ENCODE measurements around the gene TTC19.
"Not testable (repeated sequence)": the region's sequence is repeated elsewhere in the genome, so short reads cannot be mapped to it uniquely, and the experiment has no call there.

The TTC19 gene

DNA sequence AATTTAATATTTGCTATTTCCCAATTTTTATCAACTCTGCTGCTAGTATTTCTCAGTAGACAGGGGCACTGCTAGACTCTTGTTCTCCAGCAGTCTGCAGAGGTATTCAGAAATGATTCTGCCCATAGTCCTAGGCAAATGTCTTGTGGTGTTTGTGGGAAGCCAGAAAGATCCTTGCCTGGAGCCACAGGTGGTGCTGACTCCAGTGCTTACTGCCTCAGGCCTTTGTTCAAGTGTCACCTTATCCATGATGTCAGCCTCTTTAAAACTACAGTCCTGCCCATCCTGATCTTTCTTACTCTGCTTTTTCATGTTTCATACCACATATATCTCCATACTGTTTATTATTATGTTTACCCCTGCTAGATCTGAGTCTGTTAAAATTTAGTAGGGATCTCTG, 26.6 kb upstream of the TTC19 start:
- DNase-seq = no peak

DNA sequence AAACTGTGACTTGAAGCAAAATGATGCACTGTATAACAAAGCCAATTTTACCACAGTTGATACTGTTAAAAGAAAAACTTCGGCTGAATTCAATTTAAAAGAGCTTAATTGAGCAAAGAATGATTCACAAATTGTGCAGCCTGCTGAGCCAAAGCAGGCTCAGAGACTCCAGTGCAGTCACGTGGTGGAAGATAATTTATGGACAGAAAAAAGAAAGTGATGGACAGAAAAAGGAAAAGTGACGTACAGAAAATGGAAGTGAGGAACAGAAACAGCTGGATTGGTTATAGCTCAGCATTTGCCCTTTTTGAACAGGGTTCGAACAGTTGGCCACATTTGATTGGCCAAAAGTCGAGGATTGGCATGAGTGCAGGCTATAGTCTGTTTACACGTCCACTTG, 25.8 kb upstream of the TTC19 start:
- DNase-seq = no peak

GRCh38 chr17:15977894-15978293, 21.7 kb upstream of the TTC19 start:
- no peak for DNase-seq

DNA sequence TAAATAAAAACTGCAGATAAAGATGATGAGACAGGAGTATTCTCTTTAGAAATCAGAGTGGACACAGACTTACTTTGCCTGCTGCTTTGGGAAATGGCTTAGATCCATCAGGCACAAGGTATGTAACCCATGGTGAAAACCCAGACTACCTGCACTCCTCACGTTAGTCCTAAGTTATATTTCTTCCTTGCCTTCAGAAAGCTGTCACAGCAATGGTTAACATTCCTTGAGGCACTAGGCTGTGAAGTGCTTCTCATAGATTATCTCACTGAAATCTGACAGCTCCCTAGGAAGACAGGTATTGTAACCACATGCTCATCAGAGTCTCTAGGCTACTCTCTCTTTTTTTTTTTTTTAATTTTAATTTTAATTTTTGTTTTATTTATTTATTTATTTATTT, 21.0 kb upstream of the TTC19 start:
- no peak for DNase-seq

DNA sequence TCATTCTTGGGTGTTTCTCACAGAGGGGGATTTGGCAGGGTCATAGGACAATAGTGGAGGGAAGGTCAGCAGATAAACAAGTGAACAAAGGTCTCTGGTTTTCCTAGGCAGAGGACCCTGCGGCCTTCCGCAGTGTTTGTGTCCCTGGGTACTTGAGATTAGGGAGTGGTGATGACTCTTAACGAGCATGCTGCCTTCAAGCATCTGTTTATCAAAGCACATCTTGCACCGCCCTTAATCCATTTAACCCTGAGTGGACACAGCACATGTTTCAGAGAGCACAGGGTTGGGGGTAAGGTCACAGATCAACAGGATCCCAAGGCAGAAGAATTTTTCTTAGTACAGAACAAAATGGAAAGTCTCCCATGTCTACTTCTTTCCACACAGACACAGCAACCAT, 20.6 kb upstream of the TTC19 start:
- not testable (repeated sequence) for DNase-seq

DNA sequence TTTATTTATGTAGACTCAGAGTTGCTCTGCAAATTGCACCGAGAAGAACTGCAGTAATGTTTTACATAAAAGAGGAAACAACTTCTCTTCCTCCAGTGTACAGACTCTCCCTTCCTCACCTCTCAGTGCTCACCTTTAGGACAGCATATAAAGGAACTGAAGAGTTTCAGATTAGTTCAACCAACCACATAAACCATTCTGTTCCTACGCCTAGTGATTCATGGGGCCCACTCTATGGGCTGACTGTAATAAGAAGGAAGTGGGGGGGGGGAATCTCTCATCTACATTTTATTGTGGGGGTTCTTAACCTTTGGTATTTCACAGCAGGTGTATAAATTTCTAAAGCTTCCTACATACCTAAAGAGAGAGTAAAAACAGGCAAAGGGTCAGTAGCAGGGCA, 18.4 kb upstream of the TTC19 start:
- no peak for DNase-seq

DNA sequence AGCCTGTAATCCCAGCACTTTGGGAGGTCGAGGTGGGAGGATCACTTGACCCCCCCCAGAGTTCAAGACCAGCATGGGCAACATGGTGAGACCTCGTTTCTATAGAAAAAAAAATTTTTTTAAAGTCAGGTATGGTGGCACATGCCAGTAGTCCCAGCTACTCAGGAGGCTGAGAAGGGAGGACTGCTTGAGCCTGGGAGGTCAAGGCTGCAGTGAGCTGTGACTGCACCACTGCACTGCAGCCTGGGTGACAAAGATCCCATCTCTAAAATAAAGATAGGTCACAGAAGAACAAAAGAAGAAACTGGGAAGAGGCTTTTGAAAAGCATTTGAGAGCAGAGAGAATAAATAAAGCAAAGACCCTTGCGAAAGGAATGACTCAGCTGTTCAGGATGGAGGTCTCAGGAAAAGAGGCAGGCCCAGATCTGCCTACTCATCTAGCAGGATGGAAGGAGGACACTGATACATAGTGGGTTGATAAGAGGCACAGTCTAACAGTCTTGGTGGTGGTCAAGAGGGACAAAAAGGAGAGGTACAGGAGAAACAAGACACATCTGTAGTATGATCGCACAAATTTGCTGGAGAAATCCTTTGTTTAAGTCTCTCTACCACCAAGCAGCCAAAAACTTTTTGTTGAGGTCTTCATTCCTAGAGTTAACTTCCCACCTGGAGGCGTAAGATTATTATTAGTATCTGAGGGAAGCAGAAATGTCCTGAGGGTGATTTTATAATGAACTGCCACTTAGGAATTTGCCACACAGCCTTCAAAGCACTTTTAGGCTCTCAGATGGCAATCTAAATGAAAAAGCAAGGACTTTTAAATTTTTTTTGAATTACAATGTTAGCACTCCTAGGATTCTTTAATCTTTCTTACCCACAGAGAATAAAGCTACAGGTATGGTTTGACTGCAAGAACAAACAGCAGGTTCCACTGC, 17.7 kb upstream of the TTC19 start:
- DNase-seq = peak; percentile 58

- DNase-seq = no peak
Measured at GRCh38 chr17:15996322-15996721, 3.3 kb upstream of the TTC19 start.

GRCh38 chr17:15998031-15998562, 1.5 kb upstream of the TTC19 start:
- DNase-seq = no peak

GRCh38 chr17:15999974-16000827, 577 bp downstream of the TTC19 start:
- peak; percentile 34 for DNase-seq

GRCh38 chr17:16001226-16001897, 1.7 kb downstream of the TTC19 start:
- peak; percentile 10 for DNase-seq

- no peak for DNase-seq
Measured at GRCh38 chr17:16002708-16003260, 3.2 kb downstream of the TTC19 start.

- DNase-seq = no peak
Measured at GRCh38 chr17:16003841-16004240, 4.2 kb downstream of the TTC19 start.

GRCh38 chr17:16005636-16006035, 6.0 kb downstream of the TTC19 start:
- no peak for DNase-seq

DNA sequence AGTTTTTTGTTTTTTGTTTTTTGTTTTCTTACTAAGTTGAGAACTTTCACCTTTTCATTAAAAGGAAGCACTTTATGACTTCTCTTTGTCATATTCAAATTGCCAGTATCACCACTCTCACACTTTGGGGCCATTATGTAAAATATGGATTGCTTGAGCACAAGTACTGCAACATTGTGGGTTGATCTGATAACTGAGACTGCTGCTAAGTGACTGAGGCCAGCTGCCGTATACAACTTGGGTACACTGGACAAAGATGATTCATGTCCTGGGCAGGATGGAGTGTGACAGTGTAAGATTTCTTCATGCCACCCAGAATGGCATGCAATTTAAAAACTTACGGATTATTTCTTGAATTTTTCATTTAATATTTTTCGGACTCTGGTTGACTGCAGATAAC, 7.8 kb downstream of the TTC19 start:
- no peak for DNase-seq

GRCh38 chr17:16013943-16014407, 14.4 kb downstream of the TTC19 start:
- DNase-seq = peak; percentile 83

DNA sequence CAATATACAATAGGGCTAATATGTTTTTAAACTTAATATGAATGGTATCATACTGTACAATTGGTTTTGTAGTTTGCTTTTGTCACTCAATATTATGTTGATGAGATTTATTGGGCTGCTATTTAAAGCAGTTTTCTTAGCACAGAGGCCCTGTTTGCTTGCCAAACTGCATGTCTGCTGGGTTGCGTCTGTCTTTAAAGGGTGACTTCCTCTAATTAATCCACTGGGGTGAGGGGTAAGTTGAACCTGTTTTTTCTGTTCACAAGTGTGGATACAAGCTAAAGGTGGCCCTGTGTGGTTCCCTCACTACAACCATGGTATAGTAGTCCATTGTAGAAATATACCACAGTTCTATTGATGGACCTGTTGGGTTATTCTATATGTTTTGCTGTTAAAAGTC, 19.7 kb downstream of the TTC19 start:
- no peak for DNase-seq

GRCh38 chr17:16023881-16024280, 24.3 kb downstream of the TTC19 start:
- DNase-seq = no peak

DNA sequence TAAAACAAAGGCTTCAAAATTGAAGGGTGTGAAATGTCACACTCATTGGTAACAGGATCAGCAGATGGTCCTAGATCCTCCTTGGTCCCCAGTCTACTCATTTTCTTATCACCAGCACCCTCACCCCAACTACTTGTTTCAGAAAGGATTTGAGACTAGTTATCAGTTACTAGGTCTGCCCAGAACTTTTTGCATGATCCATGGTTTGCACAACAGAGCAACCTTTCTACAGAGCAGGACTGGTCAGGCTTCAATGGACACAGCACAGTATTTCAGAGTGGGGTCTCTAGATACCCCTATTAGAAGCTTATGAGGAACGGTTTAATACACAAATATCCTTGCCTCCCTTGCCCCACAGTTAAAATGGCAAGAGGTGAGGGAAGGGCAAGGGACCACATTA, 25.6 kb downstream of the TTC19 start:
- DNase-seq = no peak

- no peak for DNase-seq
Measured at GRCh38 chr17:16026895-16027294, 27.3 kb downstream of the TTC19 start.

DNA sequence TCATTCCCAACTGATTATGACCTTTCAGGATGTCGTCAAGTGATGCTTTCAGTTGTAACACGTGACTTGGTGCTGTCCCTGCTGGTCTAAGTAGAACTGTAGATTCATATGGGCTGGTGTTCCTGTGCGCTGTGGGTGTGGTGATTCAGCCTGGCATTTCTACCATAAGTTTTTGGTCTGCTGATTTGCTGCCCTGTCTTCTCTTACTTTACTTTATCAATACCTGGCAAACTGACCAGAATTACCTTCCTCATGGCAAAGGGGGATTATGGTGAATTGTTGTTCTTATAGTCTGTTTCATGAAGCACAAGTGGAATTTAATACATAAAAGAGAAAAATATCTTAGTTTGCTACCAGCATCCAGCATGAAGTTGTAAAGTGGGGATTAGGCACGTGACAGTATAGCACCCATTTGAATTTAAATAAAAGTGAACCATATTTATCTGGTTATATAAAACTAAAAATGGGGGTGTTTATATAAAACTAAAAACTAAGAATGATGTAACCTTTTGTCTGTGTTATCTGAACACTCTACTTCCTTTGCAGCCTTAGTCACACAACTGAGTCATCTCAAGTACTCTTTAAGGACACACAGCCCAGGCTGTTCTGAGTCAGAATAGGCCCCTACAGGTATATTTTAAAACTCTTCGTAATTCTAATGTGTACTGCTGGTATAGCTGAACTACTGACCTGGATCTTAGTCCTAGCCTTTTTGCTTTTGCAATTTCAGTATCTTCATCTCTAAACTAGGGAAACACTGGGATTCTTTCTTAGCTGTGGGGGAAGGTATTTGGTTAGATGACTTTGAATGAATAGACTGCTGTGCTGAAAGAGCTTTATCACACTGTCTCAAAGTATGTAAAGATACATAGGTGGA, 28.3 kb downstream of the TTC19 start:
- peak; percentile 95 for DNase-seq

Data from fibroblast of skin of back (primary cell).